AG09309 (cell line): ENCODE data around the gene SPEF2.

ENCODE experiments used
- DNase-seq: peaks from one replicate; pipeline ENCODE4 v3.0.0-alpha.2; 2010; ENCODE audit warnings: low read depth
- H3K4me3 ChIP-seq: 2 replicates; pipeline ENCODE4 v1.5.1; 2011; ENCODE audit warnings: mild to moderate bottlenecking, low read depth, low read length, moderate library complexity; ENCODE audit not compliant: control insufficient read depth
- CTCF ChIP-seq: IDR thresholded peaks from 2 replicates; pipeline ENCODE4 v1.5.1; 2011; ENCODE audit warnings: mild to moderate bottlenecking, low read depth, low read length, inconsistent platforms; ENCODE audit not compliant: insufficient read depth, control insufficient read depth; ENCODE audit errors: missing control alignments

SPEF2 gene

GRCh38 chr5:35735718-35736117 lies 118.1 kb downstream of the SPEF2 start:
- DNase-seq, result no peak
- TF ChIP-seq CTCF, result no peak
- no peak overlapping the region for H3K4me3 ChIP-seq

- H3K4me3 ChIP-seq, result no peak overlapping the region
- TF ChIP-seq CTCF, result no peak
- DNase-seq, result no peak
Measured at GRCh38 chr5:35736280-35736679, 118.6 kb downstream of the SPEF2 start.

GRCh38 chr5:35741126-35741716 lies 123.6 kb downstream of the SPEF2 start:
- peak; percentile 89 for DNase-seq
- H3K4me3 ChIP-seq, result no peak overlapping the region
- no peak for TF ChIP-seq CTCF

- no peak for TF ChIP-seq CTCF
- DNase-seq, result no peak
- H3K4me3 ChIP-seq, result no peak overlapping the region
Measured at GRCh38 chr5:35741971-35742370, 124.3 kb downstream of the SPEF2 start.

GRCh38 chr5:35743644-35744043 lies 126.0 kb downstream of the SPEF2 start:
- no peak for TF ChIP-seq CTCF
- H3K4me3 ChIP-seq, result no peak overlapping the region
- no peak for DNase-seq

GRCh38 chr5:35745193-35745592 lies 127.5 kb downstream of the SPEF2 start:
- no peak for TF ChIP-seq CTCF
- DNase-seq, result no peak
- no peak overlapping the region for H3K4me3 ChIP-seq

GRCh38 chr5:35745660-35746059 lies 128.0 kb downstream of the SPEF2 start:
- H3K4me3 ChIP-seq, result no peak overlapping the region
- no peak for DNase-seq
- TF ChIP-seq CTCF, result no peak
